ENCODE results near the gene C10orf53. TPM values are rescaled to one million over a fixed set of nuclear protein-coding genes. Genes with fewer than 3 reads are reported as not detected.

Gene C10orf53, protein sequence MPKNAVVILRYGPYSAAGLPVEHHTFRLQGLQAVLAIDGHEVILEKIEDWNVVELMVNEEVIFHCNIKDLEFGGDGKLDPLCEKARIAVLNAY
- total RNA-seq (2012; rRNA removed), result not detected in 2 replicates

DNA sequence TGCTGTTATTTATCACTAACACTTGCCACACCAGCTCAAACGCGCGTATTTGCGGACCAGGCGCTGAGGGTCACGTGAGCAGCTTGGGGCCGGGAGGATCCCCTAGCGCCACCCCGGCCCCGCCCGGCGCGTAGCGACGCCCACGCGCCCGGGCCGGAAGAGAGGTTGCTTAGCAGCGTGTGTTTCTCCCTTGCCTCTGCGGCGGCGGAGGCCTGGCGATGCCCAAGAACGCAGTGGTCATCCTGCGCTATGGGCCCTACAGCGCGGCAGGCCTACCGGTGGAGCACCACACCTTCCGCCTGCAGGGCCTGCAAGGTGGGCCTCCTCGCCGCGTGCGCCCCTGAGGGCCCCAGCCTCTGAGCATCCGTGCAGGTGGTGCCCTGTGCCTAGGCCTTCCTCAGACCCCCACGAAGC is at the start of gene C10orf53:
C10orf53 (plus strand) TSS at position 172 of the 414 bp plus-strand sequence; CDS start at position 219, 47 bp downstream.
- Histone ChIP-seq H3K4me3 (ENCODE audit: low read length) (peak within 1 kb of the TSS; percentile 47), H3K4me2 (ENCODE audit: low read length) (peak within 1 kb of the TSS; percentile 62), H3K9me3 (replicated peaks; ENCODE audit: low read length) (no peaks in the 10 kb centered on the region), H3K9ac (ENCODE audit: low read depth, low read length) (no peak within 1 kb of the TSS), H3K27me3 (ENCODE audit: control insufficient read depth, insufficient read depth, low read length) (peaks cover 25% of the 10 kb centered on the region), H3K36me3 (ENCODE audit: insufficient read depth, low read length) (no peaks in the 10 kb centered on the region), H3K4me1 (ENCODE audit: control insufficient read depth, insufficient read depth, low read length) (peaks cover 3% of the 10 kb centered on the region)

DNA sequence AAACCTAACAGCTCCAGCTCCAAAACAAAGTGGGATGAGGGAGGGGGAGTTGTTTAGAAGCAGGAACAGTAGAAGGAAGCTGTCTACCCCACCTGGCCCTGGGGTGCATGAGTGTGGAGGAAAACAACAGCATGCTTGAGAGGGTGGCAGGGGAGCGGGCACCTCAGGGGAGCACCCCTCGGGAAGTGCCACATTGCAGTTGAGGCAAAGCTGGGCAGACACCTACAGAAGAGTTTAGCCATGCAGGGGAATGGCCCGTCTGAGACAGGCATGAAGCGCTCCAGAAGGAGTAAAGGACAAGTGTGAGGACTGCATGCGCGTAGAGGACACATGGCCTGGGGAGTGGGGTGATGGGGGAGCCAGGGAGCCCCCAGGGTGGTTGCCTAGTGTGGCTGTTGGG is 47.5 kb upstream of the C10orf53 start:
- Histone ChIP-seq H3K4me1 (ENCODE audit: control insufficient read depth, insufficient read depth, low read length) (no peaks in the 10 kb centered on the region), H3K9ac (ENCODE audit: low read depth, low read length) (no peak overlapping the region), H3K36me3 (ENCODE audit: insufficient read depth, low read length) (no peaks in the 10 kb centered on the region), H3K27me3 (ENCODE audit: control insufficient read depth, insufficient read depth, low read length) (peaks cover 66% of the 10 kb centered on the region), H3K9me3 (replicated peaks; ENCODE audit: low read length) (no peaks in the 10 kb centered on the region), H3K4me3 (ENCODE audit: low read length) (no peak overlapping the region), H3K4me2 (ENCODE audit: low read length) (no peak overlapping the region)

DNA sequence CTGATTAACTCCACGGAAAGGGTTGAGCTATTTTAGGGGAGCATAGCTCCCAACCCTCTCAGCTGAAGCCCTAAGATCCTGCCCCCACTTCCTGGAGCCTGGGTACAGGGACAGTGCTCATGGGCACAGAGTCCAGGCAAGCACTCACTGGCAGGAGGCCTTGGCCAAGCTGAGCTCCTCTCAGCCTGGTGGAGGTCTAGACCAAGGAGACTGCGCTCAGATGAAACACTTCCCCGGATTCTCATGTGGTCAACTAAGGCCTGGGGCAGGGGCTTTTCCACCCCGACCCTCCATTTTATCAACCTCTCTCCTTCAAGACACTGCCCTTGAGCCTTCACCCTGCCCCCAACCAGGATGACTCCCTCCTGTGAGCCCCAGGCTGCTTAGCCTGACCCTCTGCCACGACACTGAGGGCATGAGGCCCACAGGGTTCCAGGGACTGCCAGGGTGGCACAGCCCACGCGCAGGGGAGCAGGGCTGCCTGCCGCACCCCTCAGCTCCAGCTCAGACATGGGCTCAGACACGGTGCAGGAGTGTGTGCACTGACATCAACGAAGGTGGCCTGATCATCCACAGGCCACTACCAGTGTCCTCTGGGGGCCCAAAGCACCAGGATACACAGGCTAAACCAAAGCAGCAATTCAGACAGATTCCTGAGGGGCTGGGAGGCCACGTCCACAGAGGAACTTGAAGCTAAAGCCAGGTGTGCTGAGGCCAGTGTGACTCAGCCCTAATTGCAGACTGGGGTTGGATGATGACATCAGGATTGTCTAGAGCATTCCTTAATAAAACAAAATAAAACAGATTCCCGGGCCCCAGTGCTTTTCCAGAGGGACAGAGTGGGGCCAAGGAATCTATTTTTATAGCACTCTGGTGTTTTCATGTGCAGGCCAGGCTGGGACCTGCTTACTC is 46.8 kb upstream of the C10orf53 start:
- Histone ChIP-seq H3K9ac (ENCODE audit: low read depth, low read length) (no peak overlapping the region), H3K36me3 (ENCODE audit: insufficient read depth, low read length) (no peaks in the 10 kb centered on the region), H3K4me3 (ENCODE audit: low read length) (no peak overlapping the region), H3K4me1 (ENCODE audit: control insufficient read depth, insufficient read depth, low read length) (no peaks in the 10 kb centered on the region), H3K4me2 (ENCODE audit: low read length) (no peak overlapping the region), H3K9me3 (replicated peaks; ENCODE audit: low read length) (no peaks in the 10 kb centered on the region), H3K27me3 (ENCODE audit: control insufficient read depth, insufficient read depth, low read length) (peaks cover 73% of the 10 kb centered on the region)

DNA sequence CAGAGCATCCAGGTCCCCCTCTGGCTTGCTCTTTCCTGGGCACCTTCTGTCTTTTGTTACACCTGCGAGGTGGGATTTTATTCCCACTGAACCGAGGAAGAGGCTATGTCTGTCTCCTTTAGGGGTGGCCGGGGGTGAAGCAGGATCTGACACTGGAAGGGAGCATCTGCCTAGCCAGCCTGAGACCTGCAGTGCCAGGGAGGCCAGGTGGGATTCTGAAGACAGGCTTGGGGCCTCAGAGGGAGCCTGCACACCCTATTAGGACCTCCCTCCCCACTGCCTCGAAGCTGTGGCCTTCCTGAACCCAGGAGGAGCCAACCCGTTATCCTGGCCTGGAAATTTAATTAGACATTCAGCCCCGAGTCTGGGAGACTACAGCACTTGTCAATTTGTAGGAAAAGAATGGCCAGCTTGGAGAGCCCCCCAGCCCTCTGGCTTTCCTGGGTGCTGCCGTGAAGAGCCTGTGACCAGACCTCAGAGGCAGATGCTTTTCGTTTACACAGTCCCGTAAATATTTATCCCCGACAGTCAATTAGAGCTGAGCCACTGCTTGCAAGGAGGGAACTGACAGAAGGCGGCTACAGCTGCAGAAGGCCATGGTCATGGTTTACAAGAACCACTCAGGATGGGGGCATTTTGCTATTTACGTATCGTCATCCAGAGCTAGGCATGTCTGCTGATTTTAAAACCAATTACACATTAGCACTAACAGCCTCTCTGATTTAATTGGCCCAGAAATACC is 46.0 kb upstream of the C10orf53 start:
- H3K9ac ChIP-seq (ENCODE audit: low read depth, low read length), result no peak overlapping the region
- no peaks in the 10 kb centered on the region for H3K9me3 ChIP-seq (replicated peaks; ENCODE audit: low read length)
- no peaks in the 10 kb centered on the region for H3K36me3 ChIP-seq (ENCODE audit: insufficient read depth, low read length)
- H3K4me1 ChIP-seq (ENCODE audit: control insufficient read depth, insufficient read depth, low read length), result no peaks in the 10 kb centered on the region
- H3K4me2 ChIP-seq (ENCODE audit: low read length), result no peak overlapping the region
- H3K27me3 ChIP-seq (ENCODE audit: control insufficient read depth, insufficient read depth, low read length), result peaks cover 82% of the 10 kb centered on the region
- H3K4me3 ChIP-seq (ENCODE audit: low read length), result no peak overlapping the region

DNA sequence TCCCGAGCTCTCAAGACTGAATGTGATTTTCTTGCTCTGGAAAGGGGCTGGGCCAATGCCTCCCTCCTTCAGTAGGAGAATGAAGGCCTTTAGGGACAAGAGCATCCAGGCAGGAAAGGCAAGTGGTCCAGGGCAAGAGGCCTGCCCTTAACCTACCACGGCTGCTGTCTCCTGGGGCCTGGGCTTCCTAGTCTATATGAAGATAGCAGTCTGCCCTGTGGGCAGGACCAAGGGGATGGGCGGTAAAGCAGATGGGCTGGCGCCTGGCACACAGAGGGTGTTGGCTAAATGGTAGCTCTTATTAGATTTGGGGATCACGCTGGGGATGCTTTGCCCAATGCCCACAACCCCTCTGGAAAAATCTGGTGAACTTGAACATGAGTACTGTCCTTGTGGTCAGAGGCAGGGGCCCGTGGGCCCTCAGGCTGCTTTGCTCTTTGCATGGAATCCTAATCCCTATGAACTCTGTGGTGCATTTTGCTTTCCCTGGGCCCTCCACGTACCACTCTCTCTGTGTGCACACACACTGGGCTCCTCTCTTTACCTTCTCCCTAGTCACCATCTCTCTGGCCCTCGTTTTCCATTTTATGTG is 45.3 kb upstream of the C10orf53 start:
- H3K9me3 ChIP-seq (replicated peaks; ENCODE audit: low read length), result no peaks in the 10 kb centered on the region
- no peaks in the 10 kb centered on the region for H3K4me1 ChIP-seq (ENCODE audit: control insufficient read depth, insufficient read depth, low read length)
- H3K9ac ChIP-seq (ENCODE audit: low read depth, low read length), result no peak overlapping the region
- H3K4me2 ChIP-seq (ENCODE audit: low read length), result no peak overlapping the region
- H3K27me3 ChIP-seq (ENCODE audit: control insufficient read depth, insufficient read depth, low read length), result peaks cover 84% of the 10 kb centered on the region
- no peaks in the 10 kb centered on the region for H3K36me3 ChIP-seq (ENCODE audit: insufficient read depth, low read length)
- H3K4me3 ChIP-seq (ENCODE audit: low read length), result no peak overlapping the region

DNA sequence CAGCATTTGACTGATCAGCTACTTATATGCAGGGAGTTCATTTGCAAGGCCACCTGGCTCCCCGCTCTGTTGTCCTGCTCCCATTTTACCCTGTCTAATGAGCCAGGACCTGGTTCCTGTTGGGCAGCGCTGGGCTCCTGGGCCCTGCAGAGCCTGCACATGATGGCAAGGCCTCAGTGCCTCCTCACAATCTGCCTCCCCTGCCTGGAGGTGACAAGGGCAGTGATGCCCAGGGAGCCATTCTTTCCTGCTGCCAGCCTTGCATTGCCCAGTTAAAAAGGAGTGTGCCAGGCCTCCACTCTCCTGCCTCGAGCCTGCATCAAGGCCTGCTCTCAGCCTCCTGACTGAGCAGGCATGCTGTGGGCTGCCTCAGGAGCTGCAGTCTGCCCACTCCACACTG is 37.1 kb upstream of the C10orf53 start:
- Histone ChIP-seq H3K27me3 (ENCODE audit: control insufficient read depth, insufficient read depth, low read length) (peaks cover 55% of the 10 kb centered on the region), H3K36me3 (ENCODE audit: insufficient read depth, low read length) (no peaks in the 10 kb centered on the region), H3K9ac (ENCODE audit: low read depth, low read length) (no peak overlapping the region), H3K4me1 (ENCODE audit: control insufficient read depth, insufficient read depth, low read length) (no peaks in the 10 kb centered on the region), H3K9me3 (replicated peaks; ENCODE audit: low read length) (no peaks in the 10 kb centered on the region), H3K4me3 (ENCODE audit: low read length) (no peak overlapping the region), H3K4me2 (ENCODE audit: low read length) (no peak overlapping the region)

DNA sequence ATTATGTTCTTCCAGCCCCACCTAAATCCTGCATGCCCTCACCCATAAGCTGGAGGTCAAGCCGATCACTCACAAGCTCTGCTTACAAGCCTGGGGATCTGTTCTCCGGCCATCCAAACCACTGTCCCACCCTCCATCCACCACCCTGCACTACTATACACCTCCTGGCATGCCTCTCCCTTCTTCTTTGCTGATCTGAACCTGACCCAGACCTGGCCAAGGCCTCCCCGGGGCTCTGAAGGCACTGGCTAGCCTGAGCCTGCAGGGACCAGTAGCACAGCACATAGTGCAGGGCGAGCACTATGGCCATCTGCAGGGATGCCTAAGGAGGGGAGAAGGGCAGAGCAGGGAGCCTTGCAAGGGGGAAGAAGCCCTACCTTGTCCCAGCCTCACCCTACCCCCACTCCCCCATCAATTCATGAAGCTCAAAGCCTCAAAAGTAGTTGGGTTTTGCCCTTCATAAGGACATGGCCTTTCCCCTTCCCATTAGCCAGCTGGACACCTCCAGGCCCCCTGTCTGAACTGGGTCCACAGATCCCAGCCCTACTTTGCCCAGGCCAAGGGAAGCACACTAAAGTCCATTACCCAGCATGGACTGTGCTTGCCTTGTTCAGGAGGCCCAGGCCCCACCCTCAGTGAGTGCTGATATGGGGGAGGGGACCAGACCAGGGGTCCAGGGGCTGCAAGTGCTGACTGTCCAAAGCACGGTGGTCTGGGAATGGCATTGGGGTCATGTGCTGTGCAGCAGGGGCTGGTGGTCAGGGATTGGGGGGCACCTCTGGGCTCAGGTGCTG is 36.0 kb upstream of the C10orf53 start:
- Histone ChIP-seq H3K9ac (ENCODE audit: low read depth, low read length) (no peak overlapping the region), H3K36me3 (ENCODE audit: insufficient read depth, low read length) (no peaks in the 10 kb centered on the region), H3K4me3 (ENCODE audit: low read length) (no peak overlapping the region), H3K9me3 (replicated peaks; ENCODE audit: low read length) (no peaks in the 10 kb centered on the region), H3K4me2 (ENCODE audit: low read length) (no peak overlapping the region), H3K4me1 (ENCODE audit: control insufficient read depth, insufficient read depth, low read length) (no peaks in the 10 kb centered on the region), H3K27me3 (ENCODE audit: control insufficient read depth, insufficient read depth, low read length) (peaks cover 53% of the 10 kb centered on the region)

DNA sequence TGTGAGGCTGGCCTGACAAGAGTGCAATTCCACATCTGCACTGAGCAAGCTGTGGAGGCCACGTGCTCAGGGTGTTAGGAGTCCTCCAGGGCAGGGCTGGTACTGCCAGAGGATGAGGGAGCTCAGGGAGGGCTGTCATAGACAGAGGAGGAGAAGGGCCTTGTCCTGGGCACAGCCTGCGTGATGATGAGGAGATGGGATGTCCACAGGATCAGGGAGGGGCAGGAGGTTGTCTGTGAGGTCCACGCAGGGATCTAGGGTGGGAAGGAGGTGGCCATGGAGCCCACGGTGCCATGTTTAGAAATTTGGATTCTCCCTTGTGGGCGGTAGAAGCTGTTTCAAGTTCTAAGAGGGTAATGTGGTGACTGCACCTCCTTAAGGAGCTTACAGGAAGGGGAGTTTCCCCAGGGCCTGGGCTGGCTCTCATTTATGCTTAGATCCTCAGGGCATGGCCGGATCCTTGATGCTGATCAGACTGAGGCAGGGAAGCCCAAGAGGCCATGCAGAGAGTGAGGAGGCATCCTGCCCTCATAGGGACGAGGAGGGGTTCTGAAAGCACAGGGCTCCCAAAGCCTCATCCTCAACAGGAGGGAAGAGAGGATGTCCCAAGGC is 35.3 kb upstream of the C10orf53 start:
- no peak overlapping the region for H3K4me3 ChIP-seq (ENCODE audit: low read length)
- no peaks in the 10 kb centered on the region for H3K9me3 ChIP-seq (replicated peaks; ENCODE audit: low read length)
- no peak overlapping the region for H3K4me2 ChIP-seq (ENCODE audit: low read length)
- H3K36me3 ChIP-seq (ENCODE audit: insufficient read depth, low read length), result no peaks in the 10 kb centered on the region
- H3K27me3 ChIP-seq (ENCODE audit: control insufficient read depth, insufficient read depth, low read length), result peaks cover 57% of the 10 kb centered on the region
- no peak overlapping the region for H3K9ac ChIP-seq (ENCODE audit: low read depth, low read length)
- H3K4me1 ChIP-seq (ENCODE audit: control insufficient read depth, insufficient read depth, low read length), result no peaks in the 10 kb centered on the region

DNA sequence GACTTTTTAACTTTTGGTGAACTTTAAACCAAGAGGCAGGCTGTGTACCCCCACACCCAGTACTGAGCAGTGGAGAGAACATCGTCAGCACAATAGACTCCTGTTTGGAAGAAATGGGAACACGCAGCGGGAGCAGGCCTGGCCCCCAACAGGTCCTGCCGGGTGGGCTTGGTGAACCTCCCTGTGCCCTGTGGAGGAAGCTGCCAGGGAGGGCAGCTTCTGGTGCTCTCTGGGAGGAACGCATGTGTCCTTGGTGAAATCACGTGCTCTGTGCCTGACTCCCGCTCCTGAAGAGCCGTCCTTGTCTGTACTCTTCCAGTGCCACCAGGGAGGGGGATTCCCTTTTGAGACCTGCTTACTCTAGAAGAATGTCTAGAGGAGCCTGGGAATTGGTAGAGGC is 34.0 kb upstream of the C10orf53 start:
- H3K9ac ChIP-seq (ENCODE audit: low read depth, low read length), result no peak overlapping the region
- peaks cover 58% of the 10 kb centered on the region for H3K27me3 ChIP-seq (ENCODE audit: control insufficient read depth, insufficient read depth, low read length)
- H3K4me3 ChIP-seq (ENCODE audit: low read length), result no peak overlapping the region
- H3K4me2 ChIP-seq (ENCODE audit: low read length), result no peak overlapping the region
- H3K36me3 ChIP-seq (ENCODE audit: insufficient read depth, low read length), result no peaks in the 10 kb centered on the region
- H3K4me1 ChIP-seq (ENCODE audit: control insufficient read depth, insufficient read depth, low read length), result no peaks in the 10 kb centered on the region
- no peaks in the 10 kb centered on the region for H3K9me3 ChIP-seq (replicated peaks; ENCODE audit: low read length)

DNA sequence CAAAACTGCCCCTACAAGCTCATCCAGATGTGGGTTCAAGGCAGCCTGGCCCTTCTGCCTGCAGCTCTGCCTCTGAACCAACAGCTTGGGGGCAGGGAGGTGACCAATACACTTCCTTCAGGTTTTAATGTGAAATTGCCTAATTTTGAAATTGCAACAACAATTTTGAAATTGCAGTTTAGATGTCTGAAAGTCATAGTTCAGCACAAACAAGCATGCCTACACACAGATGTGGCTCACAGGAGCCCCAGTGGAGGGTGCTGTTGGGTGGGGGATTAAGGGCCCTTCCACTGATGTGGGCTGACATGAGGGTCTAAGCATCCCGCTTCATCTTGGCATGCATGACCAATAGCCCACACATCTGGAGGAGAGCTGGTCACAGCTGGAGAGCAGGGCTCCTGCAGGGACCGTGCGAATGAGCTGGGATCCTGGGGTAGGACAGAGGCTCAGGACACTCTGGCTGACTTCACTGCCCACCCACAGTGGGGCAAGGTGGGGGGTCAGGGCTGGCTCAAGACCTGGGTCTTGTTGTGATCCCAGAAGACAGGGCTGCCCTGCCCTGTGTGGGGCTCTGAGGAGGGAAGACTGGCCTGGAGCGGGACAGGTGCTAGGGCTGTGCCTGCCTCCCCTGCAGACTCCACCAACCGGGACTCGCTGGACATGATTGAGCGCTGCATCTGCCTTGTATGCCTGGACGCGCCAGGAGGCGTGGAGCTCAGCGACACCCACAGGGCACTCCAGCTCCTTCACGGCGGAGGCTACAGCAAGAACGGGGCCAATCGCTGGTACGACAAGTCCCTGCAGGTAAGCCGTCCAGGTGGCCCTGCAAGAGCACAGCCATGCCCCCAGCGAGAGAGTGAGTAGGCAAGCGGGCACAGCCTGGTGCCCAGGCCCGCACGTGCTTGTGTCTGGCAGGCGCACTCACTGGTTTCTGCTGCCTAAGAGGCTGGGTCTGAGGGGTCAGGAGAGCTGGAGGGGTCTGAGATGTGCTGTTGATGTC is 33.3 kb upstream of the C10orf53 start:
- Histone ChIP-seq H3K27me3 (ENCODE audit: control insufficient read depth, insufficient read depth, low read length) (peaks cover 53% of the 10 kb centered on the region), H3K4me3 (ENCODE audit: low read length) (no peak overlapping the region), H3K4me1 (ENCODE audit: control insufficient read depth, insufficient read depth, low read length) (no peaks in the 10 kb centered on the region), H3K36me3 (ENCODE audit: insufficient read depth, low read length) (no peaks in the 10 kb centered on the region), H3K4me2 (ENCODE audit: low read length) (no peak overlapping the region), H3K9ac (ENCODE audit: low read depth, low read length) (no peak overlapping the region), H3K9me3 (replicated peaks; ENCODE audit: low read length) (no peaks in the 10 kb centered on the region)

All from skeletal muscle satellite cell (primary cell).